Smooth muscle cell (in vitro differentiated cells): ENCODE measurements around the gene DRAM2. TPM values are rescaled to one million over a fixed set of nuclear protein-coding genes. Genes with fewer than 3 reads are reported as not detected.

Experiments used
- DNase-seq: peaks from one replicate; lab custom pipeline; 2025; ENCODE audit not compliant: unreplicated experiment; lab: John Stamatoyannopoulos, UW
- H2AFZ ChIP-seq: fragments of 200-600 bp; sonication (generic); 2 replicates; pipeline ENCODE4 v1.6.0; 2016; ENCODE audit warnings: antibody characterized with exemption, low read depth, mild to moderate bottlenecking
- H3F3A ChIP-seq: fragments of 200-600 bp; sonication (generic); 2 replicates; pipeline ENCODE4 v1.6.0; 2017; ENCODE audit warnings: antibody characterized with exemption, low read depth
- H3K27ac ChIP-seq: fragments of 200-600 bp; sonication (generic); 2 replicates; pipeline ENCODE4 v1.5.1; 2016; ENCODE audit warnings: low read depth, mild to moderate bottlenecking
- H3K27me3 ChIP-seq: fragments of 200-600 bp; sonication (generic); 2 replicates; pipeline ENCODE4 v1.6.1; 2016; ENCODE audit warnings: low read depth, mild to moderate bottlenecking
- H3K36me3 ChIP-seq: fragments of 200-600 bp; sonication (generic); 2 replicates; pipeline ENCODE4 v1.5.1; 2016; ENCODE audit warnings: low read depth
- H3K4me1 ChIP-seq: fragments of 200-600 bp; sonication (generic); 2 replicates; pipeline ENCODE4 v1.5.1; 2016; ENCODE audit warnings: low read depth
- H3K4me2 ChIP-seq: fragments of 200-600 bp; sonication (generic); 2 replicates; pipeline ENCODE4 v1.6.0; 2016; ENCODE audit warnings: mild to moderate bottlenecking
- H3K4me3 ChIP-seq: fragments of 200-600 bp; sonication (generic); 2 replicates; pipeline ENCODE4 v1.5.1; 2016; ENCODE audit warnings: mild to moderate bottlenecking
- H3K79me2 ChIP-seq: fragments of 200-600 bp; sonication (generic); 2 replicates; pipeline ENCODE4 v1.6.0; 2016; ENCODE audit warnings: low read depth, mild to moderate bottlenecking
- H3K9ac ChIP-seq: fragments of 200-600 bp; sonication (generic); 2 replicates; pipeline ENCODE4 v1.6.0; 2016; ENCODE audit warnings: low read depth
- H3K9me3 ChIP-seq: fragments of 200-600 bp; sonication (generic); replicated peaks from 2 replicates; pipeline ENCODE4 v1.5.1; 2016; ENCODE audit warnings: low read depth
- H4K20me1 ChIP-seq: fragments of 200-600 bp; sonication (generic); 2 replicates; pipeline ENCODE4 v1.6.0; 2016; ENCODE audit warnings: low read depth
- WGBS: methylation state at CpG from one replicate; pipeline ENCODE4 v1.1.7; 2016; ENCODE audit warnings: low lambda C conversion rate; 5-methylcytosine and 5-hydroxymethylcytosine counted together
- polyA plus RNA-seq: library from polyadenylated mRNA; unstranded; fragments of >200 nt; fragmentation: Nextera tagmentation; extraction: Ambion mirVana; gene quantifications from 2 replicates; pipeline ENCODE4 v1.2.1, GENCODE V29; 2016
- total RNA-seq: library from RNA; depleted of rRNA; stranded (reverse); fragments of >200 nt; gene quantifications from 2 replicates; pipeline ENCODE4 v1.2.3, GENCODE V29; 2014
- TF ChIP-seq, protein P1 (sequence below): fragments of 200-600 bp; sonication (generic); IDR thresholded peaks from 2 replicates; pipeline ENCODE4 v1.5.1; 2017; ENCODE audit warnings: borderline replicate concordance, mild to moderate bottlenecking, antibody characterized with exemption; ENCODE audit not compliant: insufficient read depth, poor library complexity, severe bottlenecking

The DRAM2 gene
- total and polyA plus RNA-seq, 2 experiments from 2014 or later, result 80.3 to 122 TPM

DNA sequence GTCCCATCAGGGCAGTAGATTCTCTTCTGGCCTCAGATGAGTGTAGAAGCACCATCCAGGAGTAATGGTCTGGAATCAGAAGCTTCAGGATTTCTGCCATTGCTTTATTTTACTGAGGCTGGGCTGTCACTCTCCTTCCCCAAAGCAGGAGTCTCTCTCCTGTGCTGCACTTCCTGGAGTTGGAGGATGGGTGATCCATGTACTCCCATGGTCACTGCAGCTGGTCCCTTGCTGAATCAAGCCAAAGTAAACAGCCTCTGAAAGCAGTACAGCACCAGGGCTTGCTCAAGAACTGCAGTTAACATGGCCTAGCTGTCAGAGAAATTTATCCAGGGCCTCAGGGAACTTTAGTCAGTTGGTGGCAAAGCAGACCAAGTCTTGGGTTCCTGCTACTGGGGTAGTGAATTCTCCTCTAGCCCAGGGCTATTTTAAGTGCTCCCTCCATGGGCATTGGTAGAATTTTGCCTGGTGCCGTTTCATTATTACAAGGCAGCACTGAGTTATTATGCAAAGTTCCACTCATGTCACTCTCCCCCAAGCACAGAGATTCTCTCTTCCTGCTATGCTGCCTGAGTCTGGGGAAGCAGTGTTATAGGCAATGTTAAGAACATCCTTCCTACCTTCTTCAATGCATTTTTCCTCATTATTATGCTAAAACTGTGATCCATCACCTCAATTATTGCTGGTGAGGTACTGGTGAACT, 29.5 kb downstream of the DRAM2 start:
- H3K79me2 ChIP-seq, result no peaks in the 10 kb centered on the region
- 100% methylated on average over 1 of the region's 1 CpG for WGBS
- no peak for DNase-seq
- TF ChIP-seq, protein P1, sequence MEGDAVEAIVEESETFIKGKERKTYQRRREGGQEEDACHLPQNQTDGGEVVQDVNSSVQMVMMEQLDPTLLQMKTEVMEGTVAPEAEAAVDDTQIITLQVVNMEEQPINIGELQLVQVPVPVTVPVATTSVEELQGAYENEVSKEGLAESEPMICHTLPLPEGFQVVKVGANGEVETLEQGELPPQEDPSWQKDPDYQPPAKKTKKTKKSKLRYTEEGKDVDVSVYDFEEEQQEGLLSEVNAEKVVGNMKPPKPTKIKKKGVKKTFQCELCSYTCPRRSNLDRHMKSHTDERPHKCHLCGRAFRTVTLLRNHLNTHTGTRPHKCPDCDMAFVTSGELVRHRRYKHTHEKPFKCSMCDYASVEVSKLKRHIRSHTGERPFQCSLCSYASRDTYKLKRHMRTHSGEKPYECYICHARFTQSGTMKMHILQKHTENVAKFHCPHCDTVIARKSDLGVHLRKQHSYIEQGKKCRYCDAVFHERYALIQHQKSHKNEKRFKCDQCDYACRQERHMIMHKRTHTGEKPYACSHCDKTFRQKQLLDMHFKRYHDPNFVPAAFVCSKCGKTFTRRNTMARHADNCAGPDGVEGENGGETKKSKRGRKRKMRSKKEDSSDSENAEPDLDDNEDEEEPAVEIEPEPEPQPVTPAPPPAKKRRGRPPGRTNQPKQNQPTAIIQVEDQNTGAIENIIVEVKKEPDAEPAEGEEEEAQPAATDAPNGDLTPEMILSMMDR, result no peak
- H3K36me3 ChIP-seq, result peaks cover 19% of the 10 kb centered on the region
- H3K27me3 ChIP-seq, result no peaks in the 10 kb centered on the region
- peaks cover 6% of the 10 kb centered on the region for H3K9me3 ChIP-seq
- no peak overlapping the region for H3K9ac ChIP-seq
- H3K4me1 ChIP-seq, result no peaks in the 10 kb centered on the region
- no peak overlapping the region for H3K27ac ChIP-seq
- no peak overlapping the region for H2AFZ ChIP-seq
- no peaks in the 10 kb centered on the region for H4K20me1 ChIP-seq
- H3K4me2 ChIP-seq, result no peak overlapping the region
- no peaks in the 10 kb centered on the region for H3F3A ChIP-seq
- no peak overlapping the region for H3K4me3 ChIP-seq

DNA sequence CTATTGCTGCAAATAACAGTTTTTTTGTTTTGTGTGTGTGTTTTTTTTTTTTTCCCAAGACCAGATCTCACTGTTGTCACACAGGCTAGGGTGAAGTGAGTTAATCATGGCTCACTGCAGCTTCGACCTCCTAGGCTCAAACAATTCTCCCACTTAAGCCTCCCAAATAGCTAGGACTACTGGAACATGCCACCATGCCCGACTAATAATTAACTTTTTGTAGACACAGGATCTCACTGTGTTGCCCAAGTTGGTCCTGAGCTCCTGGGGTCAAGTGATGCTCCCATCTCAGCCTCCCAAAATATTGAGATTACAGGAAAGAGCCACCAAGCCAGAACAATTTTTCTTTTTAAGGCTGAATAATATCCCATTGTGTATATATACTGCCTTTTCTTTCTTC, 34.9 kb downstream of the DRAM2 start:
- DNase-seq, result no peak
- Histone ChIP-seq H2AFZ (no peak overlapping the region), H3K4me3 (no peak overlapping the region), H3K9ac (no peak overlapping the region), H3K36me3 (no peaks in the 10 kb centered on the region), H3K4me1 (no peaks in the 10 kb centered on the region), H3K27me3 (no peaks in the 10 kb centered on the region), H4K20me1 (no peaks in the 10 kb centered on the region), H3K4me2 (no peak overlapping the region), H3K9me3 (peaks cover 11% of the 10 kb centered on the region), H3K79me2 (no peaks in the 10 kb centered on the region), H3K27ac (no peak overlapping the region), H3F3A (no peaks in the 10 kb centered on the region)
- 95% methylated on average over 2 of the region's 2 CpGs for whole genome bisulfite sequencing
- TF ChIP-seq, protein P1, result no peak

DNA sequence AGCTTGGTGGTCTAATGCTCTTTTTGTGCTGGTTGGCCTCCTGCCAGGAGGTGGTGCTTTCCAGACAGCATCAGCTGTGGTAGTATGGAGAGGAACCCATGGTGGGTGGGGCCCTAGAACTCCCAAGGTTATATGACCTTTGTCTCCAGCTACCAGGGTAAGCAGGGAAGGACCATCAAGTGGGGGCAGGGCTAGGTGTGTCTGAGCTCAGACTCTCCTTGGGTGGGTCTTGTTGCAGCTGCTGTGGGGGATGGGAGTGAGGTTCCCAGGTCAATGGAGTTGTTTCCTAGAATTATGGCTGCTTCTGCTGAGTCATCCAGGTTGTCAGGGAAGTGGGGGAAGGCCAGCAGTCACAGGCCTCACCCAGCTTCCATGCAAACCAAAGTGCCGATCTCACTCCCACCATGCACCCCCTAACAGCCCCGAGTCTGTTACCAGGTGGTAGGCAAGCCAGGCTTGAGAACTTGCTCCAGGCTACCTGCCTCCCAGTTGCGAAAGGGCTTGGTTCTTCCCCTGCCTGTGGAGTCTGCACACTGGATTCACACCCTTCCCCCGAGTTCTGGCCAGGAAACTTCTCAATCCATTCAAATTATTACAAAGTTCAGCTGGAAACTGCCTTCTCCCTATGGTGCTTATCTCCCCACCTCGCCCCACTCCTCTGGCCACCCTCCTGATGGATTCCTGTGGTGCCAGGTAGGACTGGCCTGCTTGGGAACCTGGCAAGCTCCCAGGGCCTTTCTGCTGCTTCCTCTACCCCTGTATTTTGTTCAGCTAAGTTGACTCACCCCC, 37.8 kb downstream of the DRAM2 start:
- DNase-seq, result no peak
- TF ChIP-seq, protein P1, result no peak

More for the DNA sequence above, 37.8 kb downstream of the DRAM2 start:
- H3K79me2 ChIP-seq, result no peaks in the 10 kb centered on the region
- H4K20me1 ChIP-seq, result no peaks in the 10 kb centered on the region
- H3K9ac ChIP-seq, result no peak overlapping the region
- H3K4me3 ChIP-seq, result no peak overlapping the region
- no peak overlapping the region for H3K4me2 ChIP-seq
- H3K27me3 ChIP-seq, result no peaks in the 10 kb centered on the region
- H3F3A ChIP-seq, result no peaks in the 10 kb centered on the region
- H2AFZ ChIP-seq, result no peak overlapping the region
- no peaks in the 10 kb centered on the region for H3K36me3 ChIP-seq
- WGBS, result 95% methylated on average over 5 of the region's 5 CpGs
- peaks cover 5% of the 10 kb centered on the region for H3K9me3 ChIP-seq
- no peaks in the 10 kb centered on the region for H3K4me1 ChIP-seq
- no peak overlapping the region for H3K27ac ChIP-seq
